ENCODE measurements around the gene UGGT2. TPM values are rescaled to one million over a fixed set of nuclear protein-coding genes. Genes with fewer than 3 reads are reported as not detected.

The UGGT2 gene
- total RNA-seq, 4 donors from 2014 or later, result 17.5 to 29.9 (median 25.2) TPM

DNA sequence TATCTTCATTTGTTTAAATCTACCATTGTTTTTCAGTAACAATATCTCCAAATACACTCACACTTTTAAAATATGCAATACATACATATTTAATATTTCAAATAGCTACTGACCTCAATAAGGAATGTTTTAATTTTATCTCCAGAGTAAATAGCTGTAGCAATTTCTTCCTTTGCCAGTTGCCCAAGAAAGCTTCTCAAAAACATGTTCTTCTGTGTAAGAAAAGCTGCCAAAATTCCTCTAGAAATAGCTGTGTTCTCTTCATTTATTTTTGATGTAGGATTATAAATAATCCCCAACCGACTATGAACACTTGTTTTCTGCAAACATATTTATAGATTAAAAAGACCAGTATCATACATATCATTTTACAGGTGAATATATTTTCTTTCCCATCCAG lies 150.5 kb downstream of the UGGT2 start:
- H3K27ac ChIP-seq, result no peak overlapping the region
- no peaks in the 10 kb centered on the region for H3K9me3 ChIP-seq
- no peak for DNase-seq
- no peaks in the 10 kb centered on the region for H3K4me1 ChIP-seq
- H3K4me3 ChIP-seq, result no peak overlapping the region
- no peaks in the 10 kb centered on the region for H3K27me3 ChIP-seq
- no peaks in the 10 kb centered on the region for H3K36me3 ChIP-seq
- TF ChIP-seq, protein P1, sequence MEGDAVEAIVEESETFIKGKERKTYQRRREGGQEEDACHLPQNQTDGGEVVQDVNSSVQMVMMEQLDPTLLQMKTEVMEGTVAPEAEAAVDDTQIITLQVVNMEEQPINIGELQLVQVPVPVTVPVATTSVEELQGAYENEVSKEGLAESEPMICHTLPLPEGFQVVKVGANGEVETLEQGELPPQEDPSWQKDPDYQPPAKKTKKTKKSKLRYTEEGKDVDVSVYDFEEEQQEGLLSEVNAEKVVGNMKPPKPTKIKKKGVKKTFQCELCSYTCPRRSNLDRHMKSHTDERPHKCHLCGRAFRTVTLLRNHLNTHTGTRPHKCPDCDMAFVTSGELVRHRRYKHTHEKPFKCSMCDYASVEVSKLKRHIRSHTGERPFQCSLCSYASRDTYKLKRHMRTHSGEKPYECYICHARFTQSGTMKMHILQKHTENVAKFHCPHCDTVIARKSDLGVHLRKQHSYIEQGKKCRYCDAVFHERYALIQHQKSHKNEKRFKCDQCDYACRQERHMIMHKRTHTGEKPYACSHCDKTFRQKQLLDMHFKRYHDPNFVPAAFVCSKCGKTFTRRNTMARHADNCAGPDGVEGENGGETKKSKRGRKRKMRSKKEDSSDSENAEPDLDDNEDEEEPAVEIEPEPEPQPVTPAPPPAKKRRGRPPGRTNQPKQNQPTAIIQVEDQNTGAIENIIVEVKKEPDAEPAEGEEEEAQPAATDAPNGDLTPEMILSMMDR (IDR thresholded peaks at IDR 0.05), result no peak
- TF ChIP-seq POLR2A (IDR thresholded peaks at IDR 0.05), result no peak

DNA sequence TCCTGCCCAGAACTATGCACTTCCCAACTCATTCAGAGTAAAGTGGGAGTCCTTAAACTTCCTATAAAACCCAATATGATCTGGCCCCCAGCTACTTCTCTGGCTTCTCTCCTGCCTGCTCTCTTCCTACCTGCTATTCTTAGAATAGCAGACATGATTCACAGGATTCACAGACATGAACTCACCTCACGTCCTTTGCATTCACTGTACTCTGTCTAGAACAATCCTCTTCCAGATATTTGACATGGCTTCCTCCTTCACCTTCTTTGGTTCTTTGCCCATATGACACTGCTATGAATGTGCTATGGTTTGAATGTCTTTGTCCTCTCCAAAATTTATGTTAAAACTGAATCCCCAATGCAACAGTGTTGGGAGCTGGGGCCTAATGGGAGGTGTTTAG lies 154.9 kb downstream of the UGGT2 start:
- Histone ChIP-seq H3K4me3 (no peak overlapping the region), H3K27ac (no peak overlapping the region), H3K9me3 (no peaks in the 10 kb centered on the region), H3K36me3 (no peaks in the 10 kb centered on the region), H3K27me3 (no peaks in the 10 kb centered on the region), H3K4me1 (no peaks in the 10 kb centered on the region)
- DNase-seq, result no peak
- TF ChIP-seq, protein P1 (IDR thresholded peaks at IDR 0.05), result no peak
- no peak for TF ChIP-seq POLR2A (IDR thresholded peaks at IDR 0.05)

DNA sequence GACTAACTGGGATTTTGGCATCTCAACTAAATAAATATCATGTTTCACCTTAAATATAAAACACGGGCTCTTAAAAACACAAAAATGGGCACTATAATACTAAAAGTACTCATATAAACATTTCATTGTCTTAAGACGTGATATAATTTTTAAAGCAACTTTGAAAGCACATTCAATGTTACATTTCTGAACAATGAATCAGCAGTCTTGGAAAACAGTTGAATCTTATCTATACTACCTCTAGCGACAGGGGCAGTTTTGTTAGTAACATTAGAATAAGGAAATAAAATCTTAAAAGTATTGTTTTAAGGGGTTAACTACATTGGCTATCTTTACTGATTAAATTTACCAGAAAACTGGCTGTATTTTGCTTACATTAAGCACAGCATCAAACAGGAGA lies 156.9 kb downstream of the UGGT2 start:
- H3K27ac ChIP-seq, result no peak overlapping the region
- no peaks in the 10 kb centered on the region for H3K27me3 ChIP-seq
- H3K4me1 ChIP-seq, result no peaks in the 10 kb centered on the region
- no peaks in the 10 kb centered on the region for H3K36me3 ChIP-seq
- no peak for DNase-seq
- TF ChIP-seq, protein P1 (IDR thresholded peaks at IDR 0.05), result no peak
- TF ChIP-seq POLR2A (IDR thresholded peaks at IDR 0.05), result no peak
- H3K4me3 ChIP-seq, result no peak overlapping the region
- H3K9me3 ChIP-seq, result no peaks in the 10 kb centered on the region

DNA sequence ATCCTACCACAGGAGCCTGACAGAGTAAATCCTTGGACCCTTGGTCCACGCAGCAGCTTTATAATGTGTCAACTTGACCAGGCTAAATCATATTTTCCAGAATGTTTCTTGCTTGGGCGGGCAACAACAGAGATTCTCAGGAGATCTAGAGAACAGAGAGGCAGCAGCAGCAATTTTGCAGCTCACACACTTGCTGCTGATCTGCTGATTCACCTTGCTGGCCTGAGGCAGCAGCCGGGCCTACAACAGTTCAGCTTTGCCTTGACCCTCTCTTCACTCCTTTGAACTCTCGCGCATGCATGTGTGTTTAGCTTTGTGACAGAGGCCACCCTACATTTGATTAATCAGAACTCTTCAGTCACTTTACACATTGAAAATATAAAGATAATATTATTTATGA lies 159.3 kb downstream of the UGGT2 start:
- H3K27me3 ChIP-seq, result no peaks in the 10 kb centered on the region
- no peaks in the 10 kb centered on the region for H3K36me3 ChIP-seq
- H3K4me3 ChIP-seq, result no peak overlapping the region
- H3K9me3 ChIP-seq, result no peaks in the 10 kb centered on the region
- H3K27ac ChIP-seq, result no peak overlapping the region
- no peaks in the 10 kb centered on the region for H3K4me1 ChIP-seq
- no peak for TF ChIP-seq POLR2A (IDR thresholded peaks at IDR 0.05)
- TF ChIP-seq, protein P1 (IDR thresholded peaks at IDR 0.05), result no peak
- no peak for DNase-seq

DNA sequence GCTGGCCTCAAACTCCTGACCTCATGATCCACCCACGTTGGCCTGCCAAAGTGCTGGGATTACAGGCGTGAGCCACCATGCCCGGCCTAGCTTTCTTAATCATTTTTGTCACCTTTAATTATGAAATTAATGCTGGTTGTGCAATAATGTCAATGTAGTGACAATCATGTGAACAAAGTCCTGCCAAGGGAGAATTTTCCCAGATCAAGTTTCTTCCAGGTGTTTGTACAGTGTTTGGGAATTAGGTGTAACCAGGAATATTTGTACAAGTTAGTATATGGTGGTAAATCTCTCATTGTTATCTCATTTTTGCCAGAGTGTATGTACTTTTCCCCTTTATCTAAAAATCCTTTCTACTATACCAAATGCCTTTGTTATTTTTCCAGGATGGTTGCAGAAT lies 171.1 kb downstream of the UGGT2 start:
- DNase-seq, result no peak
- no peak overlapping the region for H3K27ac ChIP-seq
- no peaks in the 10 kb centered on the region for H3K4me1 ChIP-seq
- H3K36me3 ChIP-seq, result peaks cover 0 to 3% (median 0%) of the 10 kb centered on the region in 3 donors
- H3K27me3 ChIP-seq, result no peaks in the 10 kb centered on the region
- TF ChIP-seq, protein P1 (IDR thresholded peaks at IDR 0.05), result no peak
- no peak for TF ChIP-seq POLR2A (IDR thresholded peaks at IDR 0.05)
- H3K9me3 ChIP-seq, result no peaks in the 10 kb centered on the region
- H3K4me3 ChIP-seq, result no peak overlapping the region

DNA sequence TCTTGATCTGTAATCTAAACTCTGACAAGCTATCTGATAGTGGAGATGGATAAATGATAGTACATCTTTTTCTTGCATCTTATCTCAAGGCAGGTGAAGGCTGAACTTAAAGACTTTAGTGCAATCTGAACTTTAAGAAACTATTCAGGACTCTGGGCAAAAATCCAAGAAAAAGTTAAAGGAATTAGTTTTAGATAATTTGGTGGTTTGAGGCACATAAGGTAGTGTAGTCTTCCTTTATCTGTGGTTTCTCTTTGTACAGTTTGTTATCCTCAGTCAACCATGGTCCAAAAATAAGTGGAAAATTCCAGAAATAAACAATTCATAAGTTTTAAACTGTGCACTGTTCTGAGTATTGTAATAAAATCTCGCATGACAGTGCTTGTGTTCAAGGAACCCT lies 172.9 kb downstream of the UGGT2 start:
- DNase-seq, result no peak
- TF ChIP-seq POLR2A (IDR thresholded peaks at IDR 0.05), result no peak
- TF ChIP-seq, protein P1 (IDR thresholded peaks at IDR 0.05), result no peak

More for the DNA sequence above, 172.9 kb downstream of the UGGT2 start:
- no peaks in the 10 kb centered on the region for H3K4me1 ChIP-seq
- no peaks in the 10 kb centered on the region for H3K9me3 ChIP-seq
- no peak overlapping the region for H3K27ac ChIP-seq
- H3K36me3 ChIP-seq, result peaks cover 0 to 3% (median 0%) of the 10 kb centered on the region in 3 donors
- H3K4me3 ChIP-seq, result no peak overlapping the region
- no peaks in the 10 kb centered on the region for H3K27me3 ChIP-seq

Measured in Peyer's patch (tissue), 4 donors.